Naive thymus-derived CD8-positive, alpha-beta T cell (primary cell): ENCODE measurements around the gene SEC14L2. TPM values are rescaled to one million over a fixed set of nuclear protein-coding genes. Genes with fewer than 3 reads are reported as not detected.
"Not testable (repeated sequence)": the region's sequence is repeated elsewhere in the genome, so short reads cannot be mapped to it uniquely, and the experiment has no call there.

Experiments
- ATAC-seq, 2 donors: fragments of 150-1000 bp; cut with Tn5 transposase in 1 of 2; sonication (Bioruptor Pico), chemical (Tn5 transposase) in 1 of 2; 1 replicate in 1 of 2; 2 replicates in 1 of 2; pipeline ENCODE4 v1.10.0; 2021; ENCODE audit warnings: mild to moderate bottlenecking in 2 of 2, moderate library complexity in 2 of 2
- POLR2A ChIA-PET: fragments of 350-600 bp; sonication (Branson Sonifier 250); formaldehyde crosslinking; loops from one replicate; lab custom pipeline; 2021; ENCODE audit warnings: antibody characterized with exemption; lab: Charles Lee
- DNase-seq, 10 donors: peaks; one replicate each; pipeline versions ENCODE4 v3.0.0 to v3.0.0-alpha.2; 2020 to 2022
- H3K27ac Mint-ChIP-seq, 10 donors: one replicate each; pipeline ENCODE4 v1.8.0; 2020 to 2022; ENCODE audit warnings: mild to moderate bottlenecking in 10 of 10, mixed read lengths in 10 of 10, moderate library complexity in 4 of 10, inconsistent platforms in 1 of 10
- H3K27me3 Mint-ChIP-seq, 5 donors: one replicate each; pipeline ENCODE4 v1.8.0; 2021 to 2022; ENCODE audit warnings: mixed read lengths in 5 of 5
- H3K36me3 Mint-ChIP-seq, 3 donors: one replicate each; pipeline ENCODE4 v1.8.0; 2020 to 2022; ENCODE audit warnings: mixed read lengths in 3 of 3, mild to moderate bottlenecking in 2 of 3, inconsistent platforms in 1 of 3
- H3K4me1 Mint-ChIP-seq, 4 donors: one replicate each; pipeline ENCODE4 v1.8.0; 2021 to 2022; ENCODE audit warnings: mixed read lengths in 4 of 4
- H3K4me3 Mint-ChIP-seq, 10 donors: one replicate each; pipeline ENCODE4 v1.8.0; 2020 to 2022; ENCODE audit warnings: mild to moderate bottlenecking in 10 of 10, mixed read lengths in 10 of 10, moderate library complexity in 6 of 10, inconsistent platforms in 1 of 10
- H3K9me3 Mint-ChIP-seq, 9 donors: one replicate each; pipeline ENCODE4 v1.8.0; 2020 to 2022; ENCODE audit warnings: mixed read lengths in 9 of 9, mild to moderate bottlenecking in 3 of 9, inconsistent platforms in 1 of 9, moderate library complexity in 1 of 9
- polyA plus RNA-seq, 3 donors: library from polyadenylated mRNA; unstranded; fragments of 300-500 nt; fragmentation: Illumina TruSeq; gene quantifications; one replicate each; pipeline ENCODE4 v1.2.3, GENCODE V29; 2021
- total RNA-seq, 8 experiments: library from RNA in 2 of 8; stranded (reverse) in 2 of 8; gene quantifications; one replicate each; pipeline ENCODE4 v1.2.3 and lab custom pipeline; 2021 to 2026

The SEC14L2 gene
- total and polyA plus RNA-seq, 5 experiments from 2014 or later, result 16.8 to 25.9 (median 19.9) TPM

- DNase-seq (peak in 1 of 10 donors; percentile 40), ATAC-seq (no peak)
- H3K4me1 Mint-ChIP-seq, result peaks cover 7 to 21% (median 15%) of the 10 kb centered on the region in 4 donors
- no peak overlapping the region for H3K4me3 Mint-ChIP-seq
- POLR2A ChIA-PET, result interaction anchor here (0.9 to 2.4 kb wide), 3 partner anchors 9 to 47 kb away, joined by 3 to 10 read pairs (median 6); no protein-coding TSS in a partner anchor
- peak overlapping the region in 2 of 10 donors; percentile 14 to 87 for H3K27ac Mint-ChIP-seq
- peaks cover 31 to 78% (median 43%) of the 10 kb centered on the region in 5 donors for H3K27me3 Mint-ChIP-seq
- H3K36me3 Mint-ChIP-seq, result peaks cover 0 to 4% (median 2%) of the 10 kb centered on the region in 3 donors
- H3K9me3 Mint-ChIP-seq, result peaks cover 0 to 16% (median 3%) of the 10 kb centered on the region in 9 donors
These were observed 48.8 kb downstream of the SEC14L2 start for GRCh38 chr22:30445438-30446145.

GRCh38 chr22:30447656-30448055 lies 50.8 kb downstream of the SEC14L2 start:
- H3K27me3 Mint-ChIP-seq, result peaks cover 19 to 86% (median 51%) of the 10 kb centered on the region in 5 donors
- no peak overlapping the region for H3K4me3 Mint-ChIP-seq
- H3K9me3 Mint-ChIP-seq, result peaks cover 0 to 8% (median 0%) of the 10 kb centered on the region in 9 donors
- POLR2A ChIA-PET, result interaction anchor here (0.6 to 1.2 kb wide), 2 partner anchors 9 to 843 kb away, joined by 3 to 4 read pairs; no protein-coding TSS in a partner anchor
- DNase-seq (no peak), ATAC-seq (no peak)
- peak overlapping the region in 1 of 10 donors; percentile 28 for H3K27ac Mint-ChIP-seq
- H3K36me3 Mint-ChIP-seq, result peaks cover 0 to 2% (median 0%) of the 10 kb centered on the region in 3 donors
- H3K4me1 Mint-ChIP-seq, result peaks cover 5 to 10% (median 8%) of the 10 kb centered on the region in 4 donors

- POLR2A ChIA-PET, result not testable (repeated sequence)
These were observed 54.7 kb downstream of the SEC14L2 start for GRCh38 chr22:30451488-30451887.

GRCh38 chr22:30452861-30453260 lies 56.0 kb downstream of the SEC14L2 start:
- Mint-ChIP-seq H3K27me3 (peaks cover 6 to 62% (median 32%) of the 10 kb centered on the region in 5 donors), H3K27ac (peak overlapping the region in 1 of 10 donors; percentile 9), H3K36me3 (no peaks in the 10 kb centered on the region), H3K4me1 (no peaks in the 10 kb centered on the region), H3K9me3 (no peaks in the 10 kb centered on the region), H3K4me3 (no peak overlapping the region)
- DNase-seq, result no peak
- ATAC-seq, result no peak
- POLR2A ChIA-PET, result no interaction called here

More at GRCh38 chr22:30451488-30451887, 54.7 kb downstream of the SEC14L2 start:
- not testable (repeated sequence) for DNase-seq, H3K4me3 Mint-ChIP-seq, H3K4me1 Mint-ChIP-seq, ATAC-seq, H3K36me3 Mint-ChIP-seq, H3K9me3 Mint-ChIP-seq, H3K27ac Mint-ChIP-seq
- peaks cover 7 to 62% (median 32%) of the 10 kb centered on the region in 5 donors for H3K27me3 Mint-ChIP-seq

- DNase-seq, result peak in 1 of 10 donors; percentile 43
- H3K36me3 Mint-ChIP-seq, result no peaks in the 10 kb centered on the region
- peaks cover 6 to 53% (median 29%) of the 10 kb centered on the region in 5 donors for H3K27me3 Mint-ChIP-seq
- H3K4me1 Mint-ChIP-seq, result no peaks in the 10 kb centered on the region
- ATAC-seq, result peak in 1 of 2 donors; percentile 42
- POLR2A ChIA-PET, result interaction anchor here (0.6 kb wide), 1 partner anchor 44 kb away, joined by 3 read pairs; no protein-coding TSS in a partner anchor
- H3K9me3 Mint-ChIP-seq, result no peaks in the 10 kb centered on the region
- H3K27ac Mint-ChIP-seq, result no peak overlapping the region
- no peak overlapping the region for H3K4me3 Mint-ChIP-seq
These were observed 57.1 kb downstream of the SEC14L2 start for GRCh38 chr22:30453731-30454510.

- POLR2A ChIA-PET, result interaction anchor here (0.6 kb wide), 1 partner anchor 14 kb away, joined by 3 read pairs; no protein-coding TSS in a partner anchor
- H3K27ac Mint-ChIP-seq, result no peak overlapping the region
- peak in 1 of 2 donors; percentile 15 for ATAC-seq
These were observed 58.4 kb downstream of the SEC14L2 start for GRCh38 chr22:30455075-30455840.

GRCh38 chr22:30457981-30458380 lies 61.2 kb downstream of the SEC14L2 start:
- Mint-ChIP-seq H3K36me3 (no peaks in the 10 kb centered on the region), H3K27ac (no peak overlapping the region), H3K27me3 (peaks cover 12 to 40% (median 22%) of the 10 kb centered on the region in 5 donors), H3K4me3 (no peak overlapping the region), H3K9me3 (no peaks in the 10 kb centered on the region), H3K4me1 (no peaks in the 10 kb centered on the region)
- DNase-seq, result no peak
- POLR2A ChIA-PET, result no interaction called here
- ATAC-seq, result no peak

More at GRCh38 chr22:30455075-30455840, 58.4 kb downstream of the SEC14L2 start:
- Mint-ChIP-seq H3K4me3 (no peak overlapping the region), H3K4me1 (no peaks in the 10 kb centered on the region), H3K9me3 (no peaks in the 10 kb centered on the region), H3K27me3 (peaks cover 10 to 41% (median 33%) of the 10 kb centered on the region in 5 donors), H3K36me3 (no peaks in the 10 kb centered on the region)
- no peak for DNase-seq

GRCh38 chr22:30459181-30460052 lies 62.6 kb downstream of the SEC14L2 start:
- ATAC-seq, result peak in 1 of 2 donors; percentile 62

GRCh38 chr22:30460147-30460546 lies 63.3 kb downstream of the SEC14L2 start:
- H3K4me1 Mint-ChIP-seq, result no peaks in the 10 kb centered on the region
- H3K27me3 Mint-ChIP-seq, result peaks cover 15 to 47% (median 32%) of the 10 kb centered on the region in 5 donors
- H3K27ac Mint-ChIP-seq, result no peak overlapping the region
- DNase-seq (no peak), ATAC-seq (no peak)
- peaks cover 0 to 7% (median 0%) of the 10 kb centered on the region in 3 donors for H3K36me3 Mint-ChIP-seq
- POLR2A ChIA-PET, result no interaction called here
- H3K4me3 Mint-ChIP-seq, result no peak overlapping the region
- H3K9me3 Mint-ChIP-seq, result peaks cover 0 to 7% (median 0%) of the 10 kb centered on the region in 9 donors

More at GRCh38 chr22:30459181-30460052, 62.6 kb downstream of the SEC14L2 start:
- no peaks in the 10 kb centered on the region for H3K36me3 Mint-ChIP-seq
- no peak overlapping the region for H3K27ac Mint-ChIP-seq
- peaks cover 0 to under 1% (median 0%) of the 10 kb centered on the region in 9 donors for H3K9me3 Mint-ChIP-seq
- peaks cover 14 to 40% (median 27%) of the 10 kb centered on the region in 5 donors for H3K27me3 Mint-ChIP-seq
- peak in 1 of 10 donors; percentile 10 for DNase-seq
- no peaks in the 10 kb centered on the region for H3K4me1 Mint-ChIP-seq
- no peak overlapping the region for H3K4me3 Mint-ChIP-seq
- POLR2A ChIA-PET, result no interaction called here

- DNase-seq, H3K4me3 Mint-ChIP-seq, ATAC-seq: not testable (repeated sequence)
These were observed 63.7 kb downstream of the SEC14L2 start for GRCh38 chr22:30460555-30460954.

GRCh38 chr22:30469165-30469564 lies 72.3 kb downstream of the SEC14L2 start:
- Mint-ChIP-seq H3K36me3 (peaks cover 0 to 8% (median 0%) of the 10 kb centered on the region in 3 donors), H3K27ac (no peak overlapping the region), H3K4me3 (no peak overlapping the region), H3K9me3 (peaks cover 0 to 12% (median 0%) of the 10 kb centered on the region in 9 donors), H3K4me1 (peaks cover 0 to 7% (median 2%) of the 10 kb centered on the region in 4 donors), H3K27me3 (peaks cover 15 to 52% (median 37%) of the 10 kb centered on the region in 5 donors)
- no peak for DNase-seq
- POLR2A ChIA-PET, result no interaction called here
- no peak for ATAC-seq

More at GRCh38 chr22:30460555-30460954, 63.7 kb downstream of the SEC14L2 start:
- Mint-ChIP-seq H3K9me3 (peaks cover 0 to 11% (median 0%) of the 10 kb centered on the region in 9 donors), H3K27me3 (peaks cover 17 to 49% (median 36%) of the 10 kb centered on the region in 5 donors)
- H3K27ac Mint-ChIP-seq, POLR2A ChIA-PET, H3K36me3 Mint-ChIP-seq, H3K4me1 Mint-ChIP-seq: not testable (repeated sequence)
